GM21447 (cell line): Measurements from ENCODE around the gene ZNF580.

Experiments used
- ATAC-seq: cut with Tn5 transposase; IDR thresholded peaks from one replicate; pipeline ENCODE4 v1.9.1; 2021; ENCODE audit not compliant: unreplicated experiment

The ZNF580 gene

GRCh38 chr19:55605637-55606470, 34.9 kb upstream of the ZNF580 start, which contains the start of gene ZNF865:
TSS of gene ZNF865 (plus strand) at chr19:55605647. CDS start at chr19:55613619, 7,972 bp downstream.
- peak; percentile 41 for ATAC-seq

- ATAC-seq: no peak
These were observed 34.4 kb upstream of the ZNF580 start for GRCh38 chr19:55606471-55606787.

- no peak for ATAC-seq
These were observed 34.0 kb upstream of the ZNF580 start for GRCh38 chr19:55606817-55607216.

GRCh38 chr19:55609326-55609725, 31.5 kb upstream of the ZNF580 start:
- ATAC-seq: no peak

- no peak for ATAC-seq
These were observed 29.4 kb upstream of the ZNF580 start for GRCh38 chr19:55611300-55611982.

- ATAC-seq: no peak
These were observed 28.7 kb upstream of the ZNF580 start for GRCh38 chr19:55611983-55612645.

- no peak for ATAC-seq
These were observed 27.4 kb upstream of the ZNF580 start for GRCh38 chr19:55613396-55613795.

- ATAC-seq: no peak
These were observed 26.7 kb upstream of the ZNF580 start for GRCh38 chr19:55613930-55614710.

GRCh38 chr19:55614711-55615542, 25.9 kb upstream of the ZNF580 start:
- no peak for ATAC-seq

GRCh38 chr19:55615543-55616394, 25.0 kb upstream of the ZNF580 start:
- no peak for ATAC-seq

- no peak for ATAC-seq
These were observed 24.4 kb upstream of the ZNF580 start for GRCh38 chr19:55616395-55616875.

- no peak for ATAC-seq
These were observed 23.4 kb upstream of the ZNF580 start for GRCh38 chr19:55617426-55617825.

GRCh38 chr19:55618426-55618825, 22.4 kb upstream of the ZNF580 start:
- no peak for ATAC-seq

GRCh38 chr19:55619286-55619685, 21.5 kb upstream of the ZNF580 start:
- no peak for ATAC-seq

- no peak for ATAC-seq
These were observed 20.2 kb upstream of the ZNF580 start for GRCh38 chr19:55620410-55621204.

- no peak for ATAC-seq
These were observed 19.6 kb upstream of the ZNF580 start for GRCh38 chr19:55621205-55621672.

- ATAC-seq: no peak
These were observed 19.1 kb upstream of the ZNF580 start for GRCh38 chr19:55621673-55622231.
